Measurements from ENCODE around the gene FAM171A1.
"Not testable (repeated sequence)": the region's sequence is repeated elsewhere in the genome, so short reads cannot be mapped to it uniquely, and the experiment has no call there.

FAM171A1 gene
- total RNA-seq: 3.4 to 7.0 (median 6.2) reads per million in 3 donors

- DNase-seq: peak; percentile 36 to 50 (median 42)
- Histone ChIP-seq H3K4me3 (ENCODE audit: insufficient read depth, low read depth, low read length, poor library complexity, severe bottlenecking) (peak within 1 kb of the TSS; percentile 47), H3K4me1 (ENCODE audit: control insufficient read depth, insufficient read depth, low read length, poor library complexity, severe bottlenecking) (no peaks in the 10 kb centered on the region), H3K36me3 (ENCODE audit: control insufficient read depth, insufficient read depth, low read length) (no peaks in the 10 kb centered on the region), H3K27me3 (replicated peaks; ENCODE audit: control insufficient read depth, insufficient read depth, low read length, poor library complexity, severe bottlenecking) (no peaks in the 10 kb centered on the region), H3K9me3 (ENCODE audit: control insufficient read depth, low read length) (no peaks in the 10 kb centered on the region), H3K27ac (ENCODE audit: insufficient read depth, low read length, poor library complexity, severe bottlenecking) (no peak within 1 kb of the TSS)
Measured at GRCh38 chr10:15370856-15371701, at the start of gene FAM171A1. TSS of gene FAM171A1 (minus strand) at chr10:15371289. CDS start at chr10:15371052, 237 bp downstream.

DNA sequence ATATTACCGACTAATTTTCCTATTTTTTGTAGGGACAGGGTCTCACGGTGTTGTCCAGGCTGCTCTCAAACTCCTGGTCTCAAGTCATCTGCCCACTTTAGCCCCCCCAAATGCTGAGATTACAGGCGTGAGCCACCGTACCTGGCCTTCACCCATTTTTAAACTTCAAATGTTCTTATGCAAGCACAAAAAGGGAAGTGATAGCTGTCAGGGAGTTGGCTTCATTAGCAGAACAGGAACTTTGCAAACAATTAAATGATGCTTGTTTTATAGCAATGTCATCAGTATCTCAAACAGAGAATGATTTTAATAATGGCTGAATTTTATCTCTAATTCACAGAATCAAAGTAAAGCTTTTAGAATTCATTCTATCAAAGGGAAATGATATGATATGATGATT is 49.8 kb upstream of the FAM171A1 start:
- Histone ChIP-seq H3K27me3 (replicated peaks; ENCODE audit: control insufficient read depth, insufficient read depth, low read length, poor library complexity, severe bottlenecking) (no peaks in the 10 kb centered on the region), H3K36me3 (ENCODE audit: control insufficient read depth, insufficient read depth, low read length) (no peaks in the 10 kb centered on the region), H3K9me3 (ENCODE audit: control insufficient read depth, low read length) (no peaks in the 10 kb centered on the region), H3K4me1 (ENCODE audit: control insufficient read depth, insufficient read depth, low read length, poor library complexity, severe bottlenecking) (no peaks in the 10 kb centered on the region), H3K27ac (ENCODE audit: insufficient read depth, low read length, poor library complexity, severe bottlenecking) (no peak overlapping the region), H3K4me3 (ENCODE audit: insufficient read depth, low read depth, low read length, poor library complexity, severe bottlenecking) (no peak overlapping the region)
- DNase-seq: no peak

- H3K4me3 ChIP-seq (ENCODE audit: insufficient read depth, low read depth, low read length, poor library complexity, severe bottlenecking): no peak overlapping the region
- H3K4me1 ChIP-seq (ENCODE audit: control insufficient read depth, insufficient read depth, low read length, poor library complexity, severe bottlenecking): no peaks in the 10 kb centered on the region
- H3K27ac ChIP-seq (ENCODE audit: insufficient read depth, low read length, poor library complexity, severe bottlenecking): no peak overlapping the region
- no peaks in the 10 kb centered on the region for H3K36me3 ChIP-seq (ENCODE audit: control insufficient read depth, insufficient read depth, low read length)
- H3K9me3 ChIP-seq (ENCODE audit: control insufficient read depth, low read length): no peaks in the 10 kb centered on the region
- DNase-seq: no peak
- no peaks in the 10 kb centered on the region for H3K27me3 ChIP-seq (replicated peaks; ENCODE audit: control insufficient read depth, insufficient read depth, low read length, poor library complexity, severe bottlenecking)
Measured at GRCh38 chr10:15419279-15419874, 48.3 kb upstream of the FAM171A1 start.

DNA sequence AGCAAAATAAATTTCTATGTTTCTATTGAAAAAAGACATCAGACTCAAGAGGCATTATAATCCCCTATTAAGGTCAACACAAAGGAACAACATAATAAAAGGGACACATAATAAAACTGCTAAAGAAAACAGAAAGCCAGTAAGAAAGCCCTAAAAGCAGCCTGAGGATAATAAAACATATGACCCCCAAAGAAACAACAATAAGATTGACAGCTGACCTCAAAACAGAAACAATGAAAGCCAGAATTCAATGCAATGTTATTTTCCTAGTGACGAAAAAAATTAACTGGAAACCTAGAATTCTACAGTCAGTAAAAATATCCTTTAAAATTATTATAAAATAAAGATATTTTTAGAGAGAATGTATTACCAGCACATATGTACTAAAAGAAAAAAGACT is 44.9 kb upstream of the FAM171A1 start:
- DNase-seq: no peak
- Histone ChIP-seq H3K27me3 (replicated peaks; ENCODE audit: control insufficient read depth, insufficient read depth, low read length, poor library complexity, severe bottlenecking) (no peaks in the 10 kb centered on the region), H3K27ac (ENCODE audit: insufficient read depth, low read length, poor library complexity, severe bottlenecking) (no peak overlapping the region), H3K9me3 (ENCODE audit: control insufficient read depth, low read length) (no peaks in the 10 kb centered on the region), H3K4me3 (ENCODE audit: insufficient read depth, low read depth, low read length, poor library complexity, severe bottlenecking) (no peak overlapping the region), H3K36me3 (ENCODE audit: control insufficient read depth, insufficient read depth, low read length) (no peaks in the 10 kb centered on the region), H3K4me1 (ENCODE audit: control insufficient read depth, insufficient read depth, low read length, poor library complexity, severe bottlenecking) (no peaks in the 10 kb centered on the region)

GRCh38 chr10:15411010-15411409 is 39.9 kb upstream of the FAM171A1 start:
- Histone ChIP-seq H3K36me3 (ENCODE audit: control insufficient read depth, insufficient read depth, low read length) (no peaks in the 10 kb centered on the region), H3K9me3 (ENCODE audit: control insufficient read depth, low read length) (no peaks in the 10 kb centered on the region), H3K27ac (ENCODE audit: insufficient read depth, low read length, poor library complexity, severe bottlenecking) (no peak overlapping the region), H3K27me3 (replicated peaks; ENCODE audit: control insufficient read depth, insufficient read depth, low read length, poor library complexity, severe bottlenecking) (no peaks in the 10 kb centered on the region), H3K4me1 (ENCODE audit: control insufficient read depth, insufficient read depth, low read length, poor library complexity, severe bottlenecking) (no peaks in the 10 kb centered on the region), H3K4me3 (ENCODE audit: insufficient read depth, low read depth, low read length, poor library complexity, severe bottlenecking) (no peak overlapping the region)
- DNase-seq: no peak

DNA sequence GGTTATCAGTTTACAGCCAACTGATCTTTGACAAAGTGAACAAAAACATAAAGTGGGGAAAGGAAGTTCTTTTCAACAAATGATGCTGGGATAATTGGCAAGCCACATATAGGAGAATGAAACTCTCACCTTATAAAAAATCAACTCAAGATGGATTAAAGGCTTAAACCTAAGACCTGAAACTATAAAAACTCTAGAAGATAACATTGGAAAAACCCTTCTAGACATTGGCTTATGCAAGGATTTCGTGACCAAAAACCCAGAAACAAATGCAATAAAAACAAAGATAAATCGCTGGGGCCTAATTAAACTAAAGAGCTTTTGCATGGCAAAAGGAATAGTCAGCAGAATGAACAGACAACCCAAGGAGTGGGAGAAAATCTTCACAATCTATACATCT is 38.3 kb upstream of the FAM171A1 start:
- not testable (repeated sequence) for H3K27ac ChIP-seq (ENCODE audit: insufficient read depth, low read length, poor library complexity, severe bottlenecking); H3K27me3 ChIP-seq (replicated peaks; ENCODE audit: control insufficient read depth, insufficient read depth, low read length, poor library complexity, severe bottlenecking); H3K9me3 ChIP-seq (ENCODE audit: control insufficient read depth, low read length); H3K4me3 ChIP-seq (ENCODE audit: insufficient read depth, low read depth, low read length, poor library complexity, severe bottlenecking); DNase-seq; H3K36me3 ChIP-seq (ENCODE audit: control insufficient read depth, insufficient read depth, low read length); H3K4me1 ChIP-seq (ENCODE audit: control insufficient read depth, insufficient read depth, low read length, poor library complexity, severe bottlenecking)

DNA sequence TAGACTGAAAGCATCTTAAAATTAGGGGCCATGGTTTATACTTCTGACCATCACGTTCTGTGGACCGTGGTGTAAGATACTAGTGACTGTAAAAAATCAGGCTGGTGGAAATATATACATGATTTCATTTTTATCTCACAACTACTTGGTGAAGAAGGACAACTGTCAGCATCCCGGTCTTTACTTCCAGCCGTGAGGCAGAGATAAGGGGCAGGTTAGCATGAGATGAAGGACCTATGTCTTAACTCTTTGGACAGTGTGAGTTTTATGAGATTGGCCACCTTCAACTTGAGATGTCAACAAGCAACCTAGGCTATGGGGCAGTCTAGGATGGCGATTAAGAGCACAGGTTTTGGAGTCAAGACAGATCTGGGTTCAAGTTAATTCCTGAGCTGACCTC is 37.5 kb upstream of the FAM171A1 start:
- Histone ChIP-seq H3K27ac (ENCODE audit: insufficient read depth, low read length, poor library complexity, severe bottlenecking) (no peak overlapping the region), H3K4me1 (ENCODE audit: control insufficient read depth, insufficient read depth, low read length, poor library complexity, severe bottlenecking) (no peaks in the 10 kb centered on the region), H3K27me3 (replicated peaks; ENCODE audit: control insufficient read depth, insufficient read depth, low read length, poor library complexity, severe bottlenecking) (no peaks in the 10 kb centered on the region), H3K36me3 (ENCODE audit: control insufficient read depth, insufficient read depth, low read length) (no peaks in the 10 kb centered on the region), H3K4me3 (ENCODE audit: insufficient read depth, low read depth, low read length, poor library complexity, severe bottlenecking) (no peak overlapping the region), H3K9me3 (ENCODE audit: control insufficient read depth, low read length) (no peaks in the 10 kb centered on the region)
- DNase-seq: no peak

- H3K9me3 ChIP-seq (ENCODE audit: control insufficient read depth, low read length): no peaks in the 10 kb centered on the region
- no peak for DNase-seq
- H3K27ac ChIP-seq (ENCODE audit: insufficient read depth, low read length, poor library complexity, severe bottlenecking): no peak overlapping the region
- no peaks in the 10 kb centered on the region for H3K27me3 ChIP-seq (replicated peaks; ENCODE audit: control insufficient read depth, insufficient read depth, low read length, poor library complexity, severe bottlenecking)
- no peak overlapping the region for H3K4me3 ChIP-seq (ENCODE audit: insufficient read depth, low read depth, low read length, poor library complexity, severe bottlenecking)
- H3K36me3 ChIP-seq (ENCODE audit: control insufficient read depth, insufficient read depth, low read length): no peaks in the 10 kb centered on the region
- H3K4me1 ChIP-seq (ENCODE audit: control insufficient read depth, insufficient read depth, low read length, poor library complexity, severe bottlenecking): no peaks in the 10 kb centered on the region
Measured at GRCh38 chr10:15405319-15405718, 34.2 kb upstream of the FAM171A1 start.

DNA sequence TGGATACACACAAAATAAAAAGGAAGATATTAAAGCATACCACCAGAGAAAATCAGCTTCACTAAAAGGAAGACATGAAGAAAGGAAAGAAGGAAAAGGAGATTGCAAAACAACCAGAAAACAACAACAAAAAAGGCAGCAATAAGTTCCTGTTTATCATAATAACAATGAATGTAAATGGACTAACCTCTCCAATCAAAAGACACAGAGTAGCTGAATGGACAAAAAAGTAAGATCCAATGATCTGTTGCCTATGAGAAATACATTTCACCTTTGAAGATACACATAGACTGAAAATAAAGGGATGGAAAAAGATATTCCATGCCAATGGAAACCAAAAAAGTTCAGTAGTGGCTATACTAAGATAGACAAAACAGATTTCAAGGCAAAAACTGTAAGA is 30.3 kb upstream of the FAM171A1 start:
- Histone ChIP-seq H3K27me3 (replicated peaks; ENCODE audit: control insufficient read depth, insufficient read depth, low read length, poor library complexity, severe bottlenecking) (no peaks in the 10 kb centered on the region), H3K27ac (ENCODE audit: insufficient read depth, low read length, poor library complexity, severe bottlenecking) (no peak overlapping the region), H3K36me3 (ENCODE audit: control insufficient read depth, insufficient read depth, low read length) (no peaks in the 10 kb centered on the region), H3K4me1 (ENCODE audit: control insufficient read depth, insufficient read depth, low read length, poor library complexity, severe bottlenecking) (no peaks in the 10 kb centered on the region), H3K9me3 (ENCODE audit: control insufficient read depth, low read length) (no peaks in the 10 kb centered on the region), H3K4me3 (ENCODE audit: insufficient read depth, low read depth, low read length, poor library complexity, severe bottlenecking) (no peak overlapping the region)
- DNase-seq: no peak

DNA sequence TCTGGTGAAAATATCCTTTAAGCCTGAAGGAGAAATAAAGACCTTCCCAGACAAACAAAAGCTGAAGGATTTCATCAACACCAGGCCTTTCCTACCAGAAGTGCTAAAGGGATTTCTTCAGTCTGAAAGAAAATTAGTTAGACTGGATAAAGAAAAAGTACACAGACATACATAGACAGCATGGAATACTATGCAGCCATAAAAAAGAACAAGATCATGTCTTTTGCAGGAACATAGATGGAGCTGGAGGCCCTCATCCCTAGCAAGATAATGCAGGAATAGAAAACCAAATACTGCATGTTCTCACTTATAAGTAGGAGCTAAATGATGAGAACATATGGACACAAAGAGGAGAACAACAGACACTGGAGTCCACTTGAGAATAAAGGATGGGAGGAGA is 29.4 kb upstream of the FAM171A1 start:
- not testable (repeated sequence) for DNase-seq; H3K36me3 ChIP-seq (ENCODE audit: control insufficient read depth, insufficient read depth, low read length); H3K4me3 ChIP-seq (ENCODE audit: insufficient read depth, low read depth, low read length, poor library complexity, severe bottlenecking); H3K27ac ChIP-seq (ENCODE audit: insufficient read depth, low read length, poor library complexity, severe bottlenecking); H3K27me3 ChIP-seq (replicated peaks; ENCODE audit: control insufficient read depth, insufficient read depth, low read length, poor library complexity, severe bottlenecking); H3K9me3 ChIP-seq (ENCODE audit: control insufficient read depth, low read length); H3K4me1 ChIP-seq (ENCODE audit: control insufficient read depth, insufficient read depth, low read length, poor library complexity, severe bottlenecking)
